Stimulated activated CD8-positive, alpha-beta memory T cell treated with anti-CD3 and anti-CD28 coated beads, Interleukin-7, amount 100 ng/mL, for 1 hour (primary cell): Measurements from ENCODE around the gene CEP19.
"Not testable (repeated sequence)": the region's sequence is repeated elsewhere in the genome, so short reads cannot be mapped to it uniquely, and the experiment has no call there.

Source experiments
- DNase-seq, 2 donors: peaks; one replicate each; pipeline ENCODE4 v3.0.0-alpha.2; 2020; ENCODE audit warnings: low read depth in 2 of 2

The CEP19 gene

DNA sequence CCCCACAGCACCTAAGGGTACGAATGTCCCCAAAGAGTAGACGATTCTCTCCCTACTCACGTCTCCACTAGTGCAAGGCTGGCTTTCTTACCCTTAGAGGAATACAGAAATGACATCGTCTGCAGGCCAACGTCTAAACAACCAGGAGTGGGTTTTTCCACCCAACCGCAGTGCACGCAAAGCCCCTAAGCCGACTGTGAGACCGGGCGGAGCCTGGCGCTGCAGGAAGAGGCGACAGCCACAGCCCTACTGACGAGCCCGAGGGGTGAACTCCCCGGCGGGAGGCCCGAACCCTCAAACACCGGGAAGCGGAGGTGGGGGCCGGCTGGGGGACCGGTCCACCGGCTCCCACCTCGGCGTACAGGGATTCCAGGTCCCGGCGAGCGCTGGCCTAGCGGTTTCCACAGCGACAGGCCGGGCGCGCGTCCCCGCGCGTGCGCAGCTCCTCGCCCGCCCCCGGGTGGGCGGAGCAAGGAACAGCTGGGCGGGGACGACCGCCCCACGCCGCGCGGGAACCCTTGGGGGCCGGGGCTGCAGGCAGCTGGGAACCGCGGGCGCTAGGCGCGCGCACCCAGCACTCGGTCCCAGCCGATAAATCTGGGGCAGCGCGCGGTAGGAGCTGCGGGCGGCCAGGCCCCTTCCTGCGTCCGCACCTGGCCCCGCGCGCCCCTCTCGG lies at the start of gene CEP19, which contains the start of gene PIGX:
Gene CEP19 (minus strand): TSS at position 413 of the 676 bp plus-strand sequence. CDS start 3,593 bp downstream, outside the sequence.
Gene PIGX (plus strand): TSS at position 540 of the 676 bp plus-strand sequence.
- DNase-seq, result peak; percentile 68 to 72

GRCh38 chr3:196757876-196758739 lies 46.1 kb upstream of the CEP19 start:
- no peak for DNase-seq

GRCh38 chr3:196756732-196757131 lies 44.7 kb upstream of the CEP19 start:
- DNase-seq, result no peak

- no peak for DNase-seq
These were observed 42.3 kb upstream of the CEP19 start for GRCh38 chr3:196754091-196754981.

DNA sequence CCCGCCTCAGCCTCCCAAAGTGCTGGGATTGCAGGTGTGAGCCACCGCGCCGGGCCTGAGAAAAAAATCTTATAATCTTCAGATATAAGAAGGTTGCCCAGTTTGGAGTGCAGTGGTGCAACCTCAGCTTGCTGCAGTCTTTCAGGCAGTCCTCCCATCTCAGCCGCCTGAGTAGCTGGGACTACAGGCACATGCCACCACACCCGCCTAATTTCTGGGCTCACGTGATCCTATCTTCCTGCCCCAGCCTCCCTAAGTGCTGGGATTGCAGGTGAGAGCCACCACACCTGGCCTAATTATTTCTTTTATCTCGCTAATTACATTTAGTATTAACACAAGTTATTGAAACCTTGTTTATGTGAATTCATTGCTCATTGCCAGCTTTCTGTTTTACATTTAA lies 41.2 kb upstream of the CEP19 start:
- no peak for DNase-seq

- DNase-seq, result no peak
These were observed 37.1 kb upstream of the CEP19 start for GRCh38 chr3:196749125-196749524.

GRCh38 chr3:196743569-196743968 lies 31.5 kb upstream of the CEP19 start:
- not testable (repeated sequence) for DNase-seq

DNA sequence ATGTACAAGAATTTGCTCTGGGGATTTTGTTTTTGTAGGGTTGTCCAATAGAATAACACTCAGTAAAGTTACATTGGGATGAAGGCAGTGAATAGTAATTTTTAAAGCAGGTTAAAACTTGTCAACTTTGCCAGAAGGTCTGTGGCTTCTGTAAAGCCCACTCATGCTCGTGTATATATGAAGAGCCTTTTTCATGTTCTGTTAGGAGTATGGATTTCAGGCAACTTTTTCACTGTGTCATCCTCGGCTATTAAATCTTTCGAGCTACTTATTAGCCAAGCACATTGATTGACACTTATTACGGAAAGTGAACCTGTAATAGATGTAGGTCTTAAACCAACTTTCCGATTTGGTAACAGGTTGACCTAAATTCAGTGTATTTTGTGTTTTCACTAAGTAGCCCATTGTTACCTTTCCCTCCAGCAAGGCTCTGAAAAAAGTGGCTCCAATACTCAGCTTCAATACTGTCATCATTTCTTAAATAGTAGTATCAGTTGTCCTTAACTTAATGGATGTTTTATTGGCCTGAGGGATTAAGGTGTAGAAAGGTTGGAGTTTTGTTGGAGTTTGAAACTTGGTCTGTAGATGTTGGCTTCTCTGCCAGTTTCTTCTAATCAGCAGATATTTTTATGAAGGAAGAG lies 29.3 kb upstream of the CEP19 start:
- no peak for DNase-seq

DNA sequence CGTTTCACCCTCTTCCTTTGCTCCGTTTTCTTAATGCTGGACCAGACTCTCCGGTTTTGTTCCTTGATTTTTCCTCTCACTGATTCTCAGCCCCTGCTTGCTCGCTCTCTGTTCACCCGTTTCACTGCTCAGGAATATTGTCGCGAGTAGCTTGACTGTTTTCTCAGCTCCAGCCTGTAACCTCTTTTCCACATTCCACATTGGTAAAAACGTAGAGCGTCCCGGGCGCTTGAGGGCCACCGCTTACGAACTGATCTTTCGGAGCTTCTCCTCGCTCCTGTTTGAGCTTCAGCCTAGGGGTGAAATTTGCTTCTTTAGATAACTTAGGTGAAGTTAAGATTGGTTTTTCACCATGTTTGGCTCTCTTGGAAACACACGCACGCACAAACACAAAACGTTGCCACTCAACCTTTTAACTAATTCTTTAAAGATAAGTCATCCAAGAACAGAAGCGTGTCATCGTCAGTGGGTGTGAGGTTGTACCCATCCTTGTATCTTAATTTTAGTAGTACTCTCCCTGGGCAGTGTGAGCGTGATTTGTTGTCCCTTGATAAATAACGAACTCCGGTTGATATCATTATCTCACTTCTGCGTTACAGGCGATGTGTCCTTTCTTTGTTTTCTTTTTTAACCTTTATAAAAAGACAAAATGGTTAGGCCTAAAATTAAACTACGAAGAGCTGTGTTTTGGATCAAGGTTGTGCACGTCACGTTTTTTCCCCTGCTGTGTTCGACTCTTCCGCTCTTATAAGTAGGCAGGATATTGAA lies 28.6 kb upstream of the CEP19 start:
- peak in 1 of 2 donors; percentile 6 for DNase-seq

GRCh38 chr3:196739671-196740480 lies 27.8 kb upstream of the CEP19 start, which contains the start of gene PAK2:
Gene PAK2 (plus strand): TSS chr3:196739857. CDS start chr3:196782647, 42,790 bp downstream.
- DNase-seq, result peak; percentile 76 to 78

GRCh38 chr3:196737655-196738054 lies 25.6 kb upstream of the CEP19 start:
- no peak for DNase-seq

GRCh38 chr3:196736670-196737374 lies 24.8 kb upstream of the CEP19 start:
- DNase-seq, result no peak

DNA sequence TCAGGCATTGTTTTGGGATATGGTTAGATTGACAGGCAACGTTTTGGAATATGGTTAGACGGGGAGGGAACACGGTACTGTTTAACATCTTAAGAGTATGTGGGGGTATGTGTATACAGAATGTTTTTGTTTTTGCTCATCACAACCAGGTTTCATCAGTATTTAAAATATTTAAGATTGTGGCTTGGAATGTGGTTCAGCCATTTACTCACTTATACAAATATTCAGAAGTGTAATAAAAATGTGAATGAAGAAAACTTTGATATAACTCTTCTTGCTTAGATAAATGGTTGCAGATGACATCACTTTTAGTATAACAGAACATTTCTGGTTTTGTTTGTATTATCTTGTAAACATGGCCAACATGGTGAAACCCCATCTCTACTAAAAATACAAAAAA lies 23.7 kb upstream of the CEP19 start:
- DNase-seq, result no peak

DNA sequence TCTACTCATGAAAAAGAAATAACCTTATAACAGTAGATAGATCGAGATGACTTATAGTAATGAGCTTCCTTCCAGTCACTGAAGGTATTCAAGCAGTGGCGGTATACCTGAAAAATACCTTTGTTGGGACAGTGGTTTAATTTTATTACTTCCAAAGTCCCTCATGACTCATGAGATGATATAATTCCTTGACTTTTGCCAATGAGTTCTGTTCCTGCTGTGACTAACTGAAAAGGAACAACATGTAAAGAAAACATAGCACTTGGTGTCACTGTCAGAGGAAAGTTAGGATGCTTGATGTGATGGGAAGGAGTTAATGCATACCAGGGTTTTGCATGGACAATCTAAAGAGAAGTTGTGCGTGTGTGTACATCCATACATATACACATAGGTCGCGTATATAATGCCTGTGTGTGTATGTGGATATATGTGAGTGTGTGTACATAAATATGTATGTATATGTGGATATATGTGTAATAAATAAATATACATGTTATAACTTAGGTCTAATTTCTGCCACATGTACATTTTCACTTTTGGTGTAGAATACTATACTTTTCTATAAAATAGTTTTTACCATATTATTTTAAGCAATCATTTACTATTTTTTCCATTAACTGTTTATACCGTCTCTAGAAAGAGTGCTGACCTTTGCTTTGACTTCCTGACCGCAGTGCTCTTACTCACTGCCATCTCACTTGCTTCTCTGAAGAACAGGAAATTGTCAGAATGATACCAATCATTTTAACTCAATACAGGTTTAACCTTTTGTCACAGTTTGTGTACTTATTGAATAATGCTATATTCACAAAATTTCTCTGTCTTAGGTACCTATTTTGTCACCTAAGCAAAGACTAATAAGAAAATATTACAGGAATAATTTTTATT lies 15.0 kb upstream of the CEP19 start:
- DNase-seq, result no peak

- DNase-seq, result no peak
These were observed 9.0 kb upstream of the CEP19 start for GRCh38 chr3:196721097-196721496.

- not testable (repeated sequence) for DNase-seq
These were observed 5.1 kb upstream of the CEP19 start for GRCh38 chr3:196717162-196717561.

GRCh38 chr3:196712514-196713413 lies 714 bp upstream of the CEP19 start:
- DNase-seq, result peak; percentile 41 to 56
